ENCODE results near the gene NUFIP2.
"Not testable (repeated sequence)": the region's sequence is repeated elsewhere in the genome, so short reads cannot be mapped to it uniquely, and the experiment has no call there.

NUFIP2 gene, protein sequence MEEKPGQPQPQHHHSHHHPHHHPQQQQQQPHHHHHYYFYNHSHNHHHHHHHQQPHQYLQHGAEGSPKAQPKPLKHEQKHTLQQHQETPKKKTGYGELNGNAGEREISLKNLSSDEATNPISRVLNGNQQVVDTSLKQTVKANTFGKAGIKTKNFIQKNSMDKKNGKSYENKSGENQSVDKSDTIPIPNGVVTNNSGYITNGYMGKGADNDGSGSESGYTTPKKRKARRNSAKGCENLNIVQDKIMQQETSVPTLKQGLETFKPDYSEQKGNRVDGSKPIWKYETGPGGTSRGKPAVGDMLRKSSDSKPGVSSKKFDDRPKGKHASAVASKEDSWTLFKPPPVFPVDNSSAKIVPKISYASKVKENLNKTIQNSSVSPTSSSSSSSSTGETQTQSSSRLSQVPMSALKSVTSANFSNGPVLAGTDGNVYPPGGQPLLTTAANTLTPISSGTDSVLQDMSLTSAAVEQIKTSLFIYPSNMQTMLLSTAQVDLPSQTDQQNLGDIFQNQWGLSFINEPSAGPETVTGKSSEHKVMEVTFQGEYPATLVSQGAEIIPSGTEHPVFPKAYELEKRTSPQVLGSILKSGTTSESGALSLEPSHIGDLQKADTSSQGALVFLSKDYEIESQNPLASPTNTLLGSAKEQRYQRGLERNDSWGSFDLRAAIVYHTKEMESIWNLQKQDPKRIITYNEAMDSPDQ

DNA sequence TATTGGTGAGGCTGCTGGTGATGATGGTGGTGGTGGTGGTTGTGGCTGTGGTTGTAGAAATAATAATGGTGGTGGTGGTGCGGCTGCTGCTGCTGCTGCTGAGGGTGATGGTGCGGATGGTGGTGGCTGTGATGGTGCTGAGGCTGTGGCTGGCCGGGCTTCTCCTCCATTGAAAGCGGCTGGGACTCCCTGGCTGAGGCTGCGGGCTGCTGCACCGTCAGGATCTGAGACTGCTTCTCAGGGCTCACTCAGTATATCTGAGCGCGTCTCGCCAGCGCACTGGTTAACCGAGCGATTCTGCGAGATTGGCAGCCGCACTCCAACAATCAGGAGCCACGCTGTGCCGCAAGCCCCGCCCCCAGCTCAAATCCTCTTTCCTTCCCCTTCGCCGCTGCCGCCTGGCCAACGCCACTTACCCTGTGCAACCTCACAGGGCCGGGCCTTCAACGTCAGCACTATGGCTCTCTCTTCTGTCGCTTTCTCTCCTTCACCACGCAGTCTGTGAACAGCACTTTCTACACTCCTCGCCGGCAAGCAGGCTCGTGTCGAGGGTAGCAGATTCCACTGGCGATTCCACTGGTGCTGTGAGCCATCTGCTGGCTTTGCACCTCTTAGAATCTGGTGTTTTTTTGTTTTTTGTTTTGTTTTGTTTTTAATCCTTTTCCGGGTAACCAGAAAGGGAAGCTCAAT, at the start of gene NUFIP2:
Gene NUFIP2, minus strand, starts transcription at position 259 of the 690 bp plus-strand sequence. Its CDS starts 89 bp downstream, at position 170.
- peak; percentile 93 for DNase-seq

DNA sequence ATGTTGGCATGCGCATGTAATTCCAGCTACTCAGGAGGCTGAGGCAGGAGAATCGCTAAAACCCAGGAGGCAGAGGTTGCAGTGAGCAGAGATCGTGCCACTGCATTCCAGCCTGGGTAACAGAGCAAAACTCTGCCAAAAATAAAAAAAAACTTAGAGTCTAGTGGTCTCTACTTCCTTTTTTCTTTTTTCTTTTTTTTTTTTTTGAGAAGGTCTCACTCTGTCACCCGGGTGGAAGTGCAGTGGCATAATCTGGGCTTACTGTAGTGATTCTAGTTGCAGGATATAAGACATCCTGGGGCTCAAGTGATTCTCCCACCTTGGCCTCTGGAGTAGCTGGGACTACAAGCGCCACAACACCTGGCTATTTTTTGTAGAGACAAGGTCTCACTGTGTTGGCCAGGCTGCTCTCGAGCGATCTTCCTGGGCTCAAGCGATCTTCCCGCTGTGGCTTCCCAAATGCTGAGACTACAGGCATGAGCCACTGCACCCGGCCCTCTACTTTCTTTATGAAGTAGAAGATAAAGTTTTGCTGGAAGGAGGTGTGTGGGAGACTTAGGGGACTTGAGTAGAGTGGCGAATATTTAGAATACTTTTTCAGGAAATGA, 48.3 kb upstream of the NUFIP2 start:
- no peak for DNase-seq

DNA sequence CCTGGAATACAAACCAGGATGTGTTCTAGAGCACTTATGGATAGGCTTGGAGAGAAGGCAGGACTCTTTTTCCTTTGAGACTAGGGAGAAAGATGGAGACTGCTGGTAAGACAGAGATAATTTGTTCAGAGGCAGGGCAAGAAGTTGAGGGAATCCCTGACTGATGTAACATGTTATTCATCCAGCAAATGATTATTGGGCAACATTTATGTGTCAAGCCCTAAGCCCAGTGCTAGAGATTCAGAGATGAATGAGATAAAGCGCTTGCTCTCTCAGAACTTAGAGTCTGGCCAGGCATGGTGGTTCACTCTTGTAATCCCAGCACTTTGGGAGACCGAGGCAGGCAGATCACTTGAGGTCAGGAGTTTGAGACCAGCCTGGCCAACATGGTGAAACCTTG, 47.8 kb upstream of the NUFIP2 start:
- no peak for DNase-seq

DNA sequence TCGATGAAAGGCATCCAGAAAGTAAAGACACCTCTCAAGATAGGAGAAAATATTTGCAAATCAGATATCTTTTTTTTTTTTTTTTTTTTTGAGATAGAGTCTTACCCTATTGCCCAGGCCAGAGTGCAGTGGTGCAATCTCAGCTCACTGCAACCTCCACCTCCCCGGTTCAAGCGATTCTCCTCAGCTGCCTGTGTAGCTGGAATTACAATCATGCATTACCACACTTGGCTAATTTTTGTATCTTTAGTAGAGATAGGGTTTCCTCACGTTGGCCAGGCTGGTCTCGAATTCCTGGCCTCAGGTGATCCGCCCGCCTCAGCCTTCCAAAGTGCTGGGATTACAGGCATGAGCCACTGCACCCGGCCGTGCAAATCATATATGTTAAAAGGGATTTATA, 45.1 kb upstream of the NUFIP2 start:
- not testable (repeated sequence) for DNase-seq

DNA sequence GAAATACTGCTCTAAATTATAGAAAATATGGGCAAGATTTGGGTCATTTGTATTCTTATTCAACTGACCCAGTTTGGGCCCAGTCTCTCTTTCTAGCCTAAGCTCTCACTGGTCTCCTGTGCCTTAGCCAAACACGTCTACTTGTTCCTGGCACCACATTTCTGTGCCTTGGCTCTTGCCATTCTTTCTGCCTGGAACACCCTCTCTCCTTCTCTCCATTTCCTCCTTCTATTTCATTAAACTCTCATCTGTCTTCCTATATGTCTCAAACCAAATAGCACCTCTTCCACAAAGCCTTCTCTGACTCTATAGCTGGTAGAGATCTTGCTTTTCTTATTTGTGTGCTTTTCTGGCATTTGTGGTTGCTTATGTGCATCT, 37.7 kb upstream of the NUFIP2 start:
- DNase-seq: no peak

DNA sequence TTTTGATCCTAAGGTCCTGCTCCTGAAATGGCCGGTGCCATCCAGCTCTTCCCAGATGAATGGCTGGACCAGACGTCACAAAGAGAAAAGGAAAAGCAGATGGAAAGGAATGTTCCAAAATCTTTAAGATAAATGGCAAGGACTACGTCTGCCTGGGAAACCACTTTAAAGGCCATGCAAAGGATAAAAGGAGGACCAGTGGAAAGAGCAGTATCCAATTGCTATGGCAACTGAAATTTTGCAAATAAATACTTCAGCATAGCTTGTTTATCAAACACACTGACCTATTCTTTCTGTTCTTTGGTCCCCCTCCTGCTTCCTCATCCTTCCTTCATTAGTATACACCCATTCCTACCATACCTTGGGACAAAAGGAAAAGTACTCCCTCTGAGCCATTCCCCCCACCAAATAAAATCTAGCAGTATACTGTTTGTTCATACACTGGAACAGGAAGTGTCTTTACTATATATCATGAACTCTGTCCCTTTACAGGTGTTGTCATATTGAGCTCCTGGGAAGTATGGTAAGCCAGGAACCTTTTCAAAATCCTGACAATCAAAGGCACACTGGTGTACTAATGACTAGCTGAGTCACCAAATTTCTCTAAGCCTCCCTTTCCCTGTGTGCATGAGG, 37.2 kb upstream of the NUFIP2 start:
- no peak for DNase-seq

DNA sequence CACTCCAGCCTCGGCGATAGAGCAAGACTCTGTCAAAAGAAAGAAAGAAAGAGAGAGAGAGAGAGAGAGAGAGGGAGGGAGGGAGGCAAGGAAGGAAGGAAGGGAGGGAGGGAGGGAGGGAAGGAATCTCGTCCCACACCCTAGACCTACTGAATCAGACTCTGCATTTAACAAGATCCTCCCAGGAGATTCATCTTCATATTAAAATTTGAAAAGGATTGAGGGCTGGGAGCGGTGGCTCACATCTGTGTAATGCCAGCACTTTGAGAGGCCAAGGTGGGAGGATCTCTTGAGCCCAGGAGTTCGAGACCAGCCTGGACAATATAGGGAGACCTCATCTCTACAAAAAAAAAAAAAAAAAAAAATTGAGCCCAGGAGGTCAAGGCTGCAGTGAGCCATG, 33.5 kb upstream of the NUFIP2 start:
- DNase-seq: no peak

DNA sequence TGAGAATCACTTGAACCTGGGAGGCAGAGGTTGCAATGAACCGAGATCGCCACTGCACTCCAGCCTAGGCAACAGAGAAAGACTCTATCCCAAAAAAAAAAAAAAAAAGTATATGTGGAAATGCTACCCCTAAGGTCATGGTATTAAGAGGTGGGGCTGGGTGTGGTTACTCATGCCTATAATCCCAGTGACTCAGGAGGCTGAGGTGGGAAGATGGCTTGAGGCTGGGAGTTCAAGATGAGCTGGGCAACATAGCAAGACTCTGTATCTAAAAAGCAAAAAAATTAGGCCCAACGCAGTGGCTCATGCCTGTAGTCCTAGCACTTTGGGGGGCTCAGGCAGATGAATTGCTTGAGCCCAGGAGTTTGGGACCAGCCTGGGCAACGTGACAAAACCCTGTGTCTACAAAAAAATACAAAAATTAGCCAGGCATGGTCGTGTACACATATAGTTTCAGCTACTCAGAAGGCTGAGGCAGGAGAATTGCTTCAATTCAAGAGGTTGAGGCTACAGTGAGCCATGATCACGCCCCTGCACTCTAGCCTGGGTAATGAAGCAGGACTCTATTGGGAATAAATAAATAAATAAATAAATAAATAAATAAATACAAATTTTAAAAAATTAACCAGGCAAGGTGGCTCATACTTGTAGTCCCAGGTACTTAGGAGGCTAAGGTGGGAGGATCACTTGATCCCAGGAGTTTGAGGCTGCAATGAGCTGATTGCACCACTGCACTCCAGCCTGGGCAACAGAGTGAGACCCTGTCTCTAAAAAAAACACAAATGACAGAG, 32.3 kb upstream of the NUFIP2 start:
- DNase-seq: no peak

DNA sequence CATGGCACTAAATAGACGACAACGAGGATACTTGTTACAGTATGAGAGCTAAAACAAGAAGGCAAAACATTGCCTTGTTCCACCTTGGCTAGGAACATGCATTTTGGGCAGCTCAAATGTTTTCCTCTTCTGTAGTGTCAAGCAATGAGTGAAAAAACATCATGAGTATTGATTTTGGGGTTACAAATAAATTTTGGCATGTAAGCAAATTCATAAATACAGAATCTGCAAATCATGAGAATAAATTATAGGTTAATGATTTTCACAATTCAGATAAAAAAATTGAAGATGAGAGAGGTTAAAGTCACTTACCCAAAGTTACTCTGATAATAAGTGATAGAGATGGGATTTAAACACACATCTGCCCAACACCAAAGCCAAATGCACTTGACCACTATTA, 28.4 kb upstream of the NUFIP2 start:
- no peak for DNase-seq

DNA sequence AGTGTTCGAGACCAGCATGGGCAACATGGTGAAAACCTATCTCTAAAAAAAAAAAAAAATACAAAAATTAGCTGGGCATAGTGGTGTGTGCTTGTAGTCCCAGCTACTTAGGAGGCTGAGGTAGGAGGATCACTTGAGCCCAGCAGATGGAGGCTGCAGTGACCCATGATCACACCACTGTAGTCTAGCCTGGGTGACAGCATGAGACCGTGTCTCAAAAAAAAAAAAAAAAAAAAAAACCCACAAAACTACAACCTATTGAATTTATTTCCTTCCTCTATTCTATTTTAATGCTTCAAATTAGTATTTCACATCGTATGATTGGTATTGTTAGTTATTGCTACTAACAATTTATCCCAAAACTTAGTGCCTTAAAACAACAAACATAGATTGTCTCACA, 9.4 kb upstream of the NUFIP2 start:
- no peak for DNase-seq

DNA sequence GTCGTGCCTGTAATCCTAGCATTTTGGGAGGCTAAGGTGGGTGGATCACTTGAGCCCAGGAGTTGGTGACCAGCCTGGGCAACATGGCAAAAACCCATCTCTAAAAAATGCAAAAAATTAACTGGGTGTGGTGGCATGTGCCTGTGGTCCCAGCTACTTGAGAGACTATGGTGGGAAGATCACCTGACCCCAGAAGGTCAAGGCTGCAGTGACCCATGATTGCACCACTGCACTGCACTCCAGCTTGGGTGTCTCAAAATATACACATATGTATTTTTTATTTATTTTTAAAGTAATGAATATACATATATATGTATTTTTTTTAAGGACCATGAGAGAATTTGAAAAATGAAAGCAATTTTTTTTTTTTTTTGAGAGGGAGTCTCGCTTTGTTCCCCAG, 5.1 kb upstream of the NUFIP2 start:
- no peak for DNase-seq

DNA sequence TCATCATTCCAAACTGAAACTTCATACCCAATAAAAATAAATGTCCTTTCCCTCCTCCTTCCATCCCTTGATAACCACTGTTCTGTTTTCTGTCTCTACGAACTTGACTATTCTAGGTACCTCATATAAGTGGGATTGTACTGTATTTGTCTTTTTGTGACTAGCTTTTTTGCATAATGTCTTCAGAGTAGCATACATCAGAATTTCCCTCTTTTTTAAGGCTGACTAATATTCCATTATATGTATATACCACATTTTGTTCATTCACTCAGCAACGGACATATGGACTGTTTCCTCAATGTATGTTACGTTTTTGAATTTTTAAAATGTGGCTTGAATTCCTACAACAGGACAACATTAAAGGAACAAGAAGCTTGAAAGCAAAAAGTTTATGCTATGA, 1.5 kb upstream of the NUFIP2 start:
- DNase-seq: no peak

DNA sequence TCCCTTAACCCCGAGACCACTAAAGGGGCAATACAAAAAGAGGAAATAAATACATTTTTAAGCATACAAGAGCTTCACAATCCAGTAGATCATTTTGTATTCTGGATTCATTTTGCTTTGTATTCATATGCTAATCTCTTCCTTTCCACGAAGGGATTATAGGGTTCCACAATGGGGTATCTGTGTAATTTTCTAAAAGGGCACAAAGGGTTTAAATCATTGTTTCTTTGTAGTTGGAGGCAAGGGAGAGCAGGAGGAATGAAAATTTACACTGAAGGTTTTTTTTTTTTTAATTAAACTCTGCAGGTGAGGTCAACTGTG, 592 bp upstream of the NUFIP2 start:
- DNase-seq: no peak

DNA sequence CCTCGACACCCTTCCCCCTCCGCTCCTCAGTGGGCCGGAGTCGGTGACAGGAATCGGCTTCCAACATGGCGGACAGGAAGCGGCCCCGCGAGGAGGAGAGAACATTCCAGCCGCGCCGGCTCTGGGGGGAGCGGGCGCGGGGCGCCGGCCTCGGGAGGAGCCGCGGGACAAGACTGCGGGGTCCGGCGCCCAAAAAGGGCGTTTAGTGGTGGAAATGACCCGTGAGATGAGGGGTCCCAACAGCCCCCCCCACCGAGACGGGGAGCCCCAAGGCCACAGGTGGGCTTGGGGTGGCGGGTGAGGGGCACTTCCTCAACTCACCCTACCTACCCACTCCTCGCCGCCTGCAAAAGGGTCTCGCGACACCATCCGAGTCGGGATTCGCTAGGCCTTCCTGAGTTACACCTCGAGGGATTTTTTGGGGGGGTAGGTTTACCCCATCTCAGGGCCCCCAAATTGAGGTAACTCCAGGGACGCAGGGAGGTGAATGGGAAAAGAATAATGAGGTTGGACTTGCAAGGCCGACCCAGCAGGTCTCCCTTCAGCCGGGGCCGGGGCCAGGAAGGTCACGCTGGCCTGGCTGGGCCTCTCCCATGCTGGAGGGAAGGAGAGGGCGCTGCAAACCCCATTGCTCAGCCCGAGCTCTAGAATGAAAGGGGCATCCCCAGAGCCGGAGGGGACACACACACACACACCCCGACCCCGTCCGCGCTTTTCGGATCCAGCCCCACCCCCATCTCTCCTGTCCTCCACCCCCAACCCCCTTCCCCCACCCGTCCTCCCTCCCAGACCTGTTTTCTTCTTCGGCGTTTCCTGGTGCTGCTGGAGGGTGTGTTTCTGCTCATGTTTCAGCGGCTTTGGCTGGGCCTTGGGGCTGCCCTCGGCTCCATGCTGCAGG, 707 bp downstream of the NUFIP2 start:
- no peak for DNase-seq

DNA sequence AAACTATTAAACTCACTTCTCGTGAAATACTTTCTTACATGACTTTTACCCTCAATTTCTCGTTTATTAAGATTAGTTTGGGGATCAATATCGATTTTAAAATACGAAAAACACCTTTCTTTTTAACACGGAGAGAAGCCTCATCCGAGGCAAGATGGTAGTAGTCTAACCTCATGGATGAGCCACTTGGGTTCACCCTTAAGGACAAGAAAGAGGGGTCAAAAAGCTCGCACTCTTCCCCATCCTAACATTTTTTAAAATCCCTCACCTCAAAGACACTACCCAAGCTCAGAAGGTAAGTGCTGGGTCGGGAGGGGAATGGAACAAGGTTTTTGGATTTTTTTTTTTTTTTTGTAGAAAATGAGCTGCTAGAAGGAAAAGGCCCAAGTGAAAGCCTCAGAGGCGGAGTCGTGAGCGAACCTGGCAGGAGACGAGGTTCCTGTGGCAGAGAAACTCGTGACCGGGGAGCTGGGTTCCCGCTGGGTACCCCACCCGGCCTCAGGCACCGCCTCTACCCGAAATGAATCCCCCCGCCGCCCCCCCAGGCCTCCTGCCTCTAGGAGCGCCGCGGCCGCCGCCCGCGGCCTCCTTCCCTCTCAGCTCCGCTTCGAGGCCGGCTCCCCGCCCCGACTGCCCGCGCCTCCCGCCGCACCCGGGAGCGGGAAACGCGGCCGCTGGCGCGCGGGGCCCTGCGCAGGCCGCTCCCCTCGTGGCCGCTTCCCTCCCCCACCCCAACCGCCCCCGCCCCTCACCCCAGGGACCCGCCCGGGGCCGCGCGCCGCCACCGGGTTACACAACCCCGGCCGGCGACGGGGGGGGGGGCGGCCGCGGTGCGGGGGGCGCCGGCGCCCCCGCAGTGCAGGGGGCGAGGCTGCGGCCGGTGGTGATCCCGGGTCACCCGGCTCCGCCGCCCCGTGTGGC, 1.6 kb downstream of the NUFIP2 start:
- DNase-seq: no peak

DNA sequence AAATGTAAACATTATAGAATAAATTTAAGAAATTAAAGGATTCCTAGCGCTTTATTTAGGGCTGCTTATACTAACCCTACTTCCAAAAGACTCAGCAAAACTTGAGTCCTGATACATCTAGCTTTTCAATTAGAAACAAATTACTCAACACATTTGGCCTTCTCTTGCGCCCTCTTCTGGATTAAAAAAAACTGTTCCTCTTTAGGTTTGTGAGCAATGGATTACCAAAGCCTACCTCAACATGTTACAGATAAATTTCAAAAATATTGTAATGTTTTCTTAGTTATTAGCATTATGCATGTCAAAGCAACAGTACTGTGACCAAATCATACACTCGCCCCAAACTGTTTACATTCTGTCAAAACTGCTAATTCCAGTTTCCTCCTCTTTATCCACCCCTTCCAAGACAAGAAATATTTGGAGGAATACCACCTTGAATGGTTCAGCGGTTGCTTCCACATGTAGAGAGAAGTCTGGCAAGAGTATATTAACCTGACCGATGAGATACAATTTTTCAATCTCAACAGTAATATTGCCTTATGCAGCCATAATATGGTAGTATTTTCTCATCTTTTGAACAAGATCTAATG, 2.7 kb downstream of the NUFIP2 start:
- DNase-seq: no peak

DNA sequence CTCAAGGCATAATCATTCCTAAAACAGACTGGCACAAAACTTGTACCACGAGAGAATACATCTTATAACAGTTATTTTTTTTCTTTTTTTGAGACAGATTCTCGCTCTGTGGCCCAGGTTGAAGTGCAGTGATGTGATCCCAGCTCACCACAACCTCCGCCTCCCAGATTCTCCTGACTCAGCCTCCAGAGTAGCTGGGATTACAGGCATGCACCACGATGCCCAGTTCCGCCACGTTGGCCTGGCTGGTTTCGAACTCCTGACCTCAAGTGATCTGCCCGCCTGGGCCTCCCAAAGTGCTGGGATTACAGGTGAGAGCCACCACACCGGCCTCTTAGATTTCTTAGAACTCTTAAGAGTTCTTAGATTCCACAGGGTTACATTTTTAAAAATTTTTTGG, 4.1 kb downstream of the NUFIP2 start:
- no peak for DNase-seq

DNA sequence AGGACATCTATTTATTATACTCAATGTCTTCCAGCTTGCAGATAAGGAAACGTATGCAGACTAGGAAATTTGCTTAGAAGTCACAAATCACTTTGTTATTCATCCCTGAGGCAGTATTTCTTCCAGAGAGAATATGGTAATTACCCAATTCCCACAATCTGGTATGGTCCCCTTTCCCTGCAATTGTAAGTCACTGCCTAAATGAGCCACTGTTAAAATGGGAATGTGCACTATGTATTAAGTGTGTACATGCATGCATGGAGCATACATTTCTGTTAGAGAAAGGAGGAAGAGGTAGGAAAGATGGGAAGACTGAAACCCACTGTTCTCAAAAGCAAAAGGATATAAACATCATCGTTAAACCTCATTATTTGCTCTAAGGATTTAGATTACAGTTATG, 10.0 kb downstream of the NUFIP2 start:
- no peak for DNase-seq

DNA sequence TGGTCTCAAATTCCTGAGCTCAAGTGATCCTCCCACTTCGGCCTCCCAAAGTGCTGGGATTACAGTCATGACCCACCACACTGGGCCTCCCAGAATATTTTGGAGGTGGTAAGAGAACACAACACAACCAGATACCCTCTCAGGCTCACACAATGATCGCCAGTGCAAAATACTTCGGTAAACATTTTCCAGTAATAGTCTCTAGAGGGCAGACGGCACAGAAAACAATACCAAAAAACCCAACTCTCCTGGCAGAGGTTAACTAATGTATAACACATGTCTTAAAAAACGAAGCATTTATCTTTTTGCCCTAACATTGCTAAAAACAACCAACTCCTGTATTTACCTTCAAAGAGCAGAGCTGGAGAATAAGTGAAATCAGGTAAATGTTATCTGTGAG, 10.5 kb downstream of the NUFIP2 start:
- DNase-seq: no peak
